ENCODE data around the gene SPPL2B. TPM values are rescaled to one million over a fixed set of nuclear protein-coding genes. Genes with fewer than 3 reads are reported as not detected.

SPPL2B gene
- total RNA-seq, 2 donors from 2014 or later = 75.8 to 202 TPM

- WGBS, 2 donors = 81 to 85% methylated on average over 9 to 25 of the region's 25 CpGs
- ATAC-seq (no peak), DNase-seq (no peak)
- no peaks in the 10 kb centered on the region for H3K36me3 ChIP-seq (replicated peaks in 1 of 2; ENCODE audit: insufficient read depth in 1 of 2, low read depth in 2 of 2)
- intact Hi-C loops (cut with DNase I) = no loop called here
- no peaks in the 10 kb centered on the region for H3K9me3 ChIP-seq
- H3K4me1 ChIP-seq = no peaks in the 10 kb centered on the region
- H3K27me3 ChIP-seq = no peaks in the 10 kb centered on the region
- TF ChIP-seq CTCF (IDR thresholded peaks at IDR 0.05) (no peak), POLR2A (IDR thresholded peaks at IDR 0.05) (no peak)
- no peak overlapping the region for H3K4me3 ChIP-seq
- H3K27ac ChIP-seq = no peak overlapping the region
Measured at GRCh38 chr19:2317756-2318155, 10.7 kb upstream of the SPPL2B start.

- TF ChIP-seq POLR2A (IDR thresholded peaks at IDR 0.05) (no peak), CTCF (IDR thresholded peaks at IDR 0.05) (no peak)
- intact Hi-C loops (cut with DNase I) = no loop called here
- peaks cover 0 to 2% of the 10 kb centered on the region in 2 donors for H3K36me3 ChIP-seq (replicated peaks in 1 of 2; ENCODE audit: insufficient read depth in 1 of 2, low read depth in 2 of 2)
- no peak overlapping the region for H3K4me3 ChIP-seq
- H3K27ac ChIP-seq = no peak overlapping the region
- H3K27me3 ChIP-seq = no peaks in the 10 kb centered on the region
- no peaks in the 10 kb centered on the region for H3K4me1 ChIP-seq
- no peak for ATAC-seq
- no peak for DNase-seq
- no peaks in the 10 kb centered on the region for H3K9me3 ChIP-seq
- 88% methylated on average over 4 to 6 of the region's 6 CpGs for WGBS, 2 donors
Measured at GRCh38 chr19:2318923-2319322, 9.6 kb upstream of the SPPL2B start.

GRCh38 chr19:2319551-2319950 lies 8.9 kb upstream of the SPPL2B start:
- 81 to 96% methylated on average over 11 to 12 of the region's 20 CpGs for WGBS, 2 donors
- TF ChIP-seq CTCF (IDR thresholded peaks at IDR 0.05) (no peak), POLR2A (IDR thresholded peaks at IDR 0.05) (no peak)
- Histone ChIP-seq H3K36me3 (replicated peaks in 1 of 2; ENCODE audit: insufficient read depth in 1 of 2, low read depth in 2 of 2) (peaks cover 0 to 2% of the 10 kb centered on the region in 2 donors), H3K27me3 (no peaks in the 10 kb centered on the region), H3K4me3 (no peak overlapping the region), H3K4me1 (no peaks in the 10 kb centered on the region), H3K27ac (no peak overlapping the region), H3K9me3 (no peaks in the 10 kb centered on the region)
- DNase-seq (no peak), ATAC-seq (no peak)
- intact Hi-C loops (cut with DNase I) = no loop called here

GRCh38 chr19:2320049-2320448 lies 8.4 kb upstream of the SPPL2B start:
- H3K27me3 ChIP-seq = no peaks in the 10 kb centered on the region
- TF ChIP-seq POLR2A (IDR thresholded peaks at IDR 0.05) (no peak), CTCF (IDR thresholded peaks at IDR 0.05) (no peak)
- DNase-seq = no peak
- intact Hi-C loops (cut with DNase I) = no loop called here
- ATAC-seq = no peak
- no peaks in the 10 kb centered on the region for H3K9me3 ChIP-seq
- no peak overlapping the region for H3K4me3 ChIP-seq
- 78% methylated on average over 9 to 12 of the region's 12 CpGs for WGBS, 2 donors
- no peak overlapping the region for H3K27ac ChIP-seq
- H3K36me3 ChIP-seq (replicated peaks in 1 of 2; ENCODE audit: insufficient read depth in 1 of 2, low read depth in 2 of 2) = peaks cover 0 to 2% of the 10 kb centered on the region in 2 donors
- no peaks in the 10 kb centered on the region for H3K4me1 ChIP-seq

- ATAC-seq (no peak), DNase-seq (no peak)
- TF ChIP-seq CTCF (IDR thresholded peaks at IDR 0.05) (no peak), POLR2A (IDR thresholded peaks at IDR 0.05) (no peak)
- Histone ChIP-seq H3K4me3 (no peak overlapping the region), H3K36me3 (replicated peaks in 1 of 2; ENCODE audit: insufficient read depth in 1 of 2, low read depth in 2 of 2) (peaks cover 0 to 2% of the 10 kb centered on the region in 2 donors), H3K4me1 (no peaks in the 10 kb centered on the region), H3K9me3 (no peaks in the 10 kb centered on the region), H3K27me3 (no peaks in the 10 kb centered on the region), H3K27ac (no peak overlapping the region)
- intact Hi-C loops (cut with DNase I) = no loop called here
- 80 to 90% methylated on average over 11 to 12 of the region's 12 CpGs for WGBS, 2 donors
Measured at GRCh38 chr19:2320939-2321338, 7.5 kb upstream of the SPPL2B start.

Data from body of pancreas (tissue), 4 donors.